ENCODE measurements around the gene NFATC2. TPM values are rescaled to one million over a fixed set of nuclear protein-coding genes. Genes with fewer than 3 reads are reported as not detected.

NFATC2 gene
- total and polyA plus RNA-seq, 8 donors: 5.3 to 12.3 (median 8.5) TPM

- no peak for TF ChIP-seq CTCF (IDR thresholded peaks at IDR 0.05)
- intact Hi-C loops (cut with DNase I): no loop called here
- H3K4me1 ChIP-seq: peaks cover 17 to 60% of the 10 kb centered on the region in 2 donors
Measured at GRCh38 chr20:51496964-51497363, 45.6 kb downstream of the NFATC2 start.

GRCh38 chr20:51495921-51496545 lies 46.5 kb downstream of the NFATC2 start:
- Histone ChIP-seq H3K4me3 (no peak overlapping the region), H3K27ac (no peak overlapping the region), H3K4me1 (peaks cover 17 to 66% of the 10 kb centered on the region in 2 donors), H3K9me3 (no peaks in the 10 kb centered on the region), H3K27me3 (peaks cover 0 to 8% of the 10 kb centered on the region in 2 donors), H3K36me3 (no peaks in the 10 kb centered on the region)
- no peak for TF ChIP-seq CTCF (IDR thresholded peaks at IDR 0.05)
- intact Hi-C loops (cut with DNase I): no loop called here
- ATAC-seq (no peak), DNase-seq (no peak)

More at GRCh38 chr20:51496964-51497363, 45.6 kb downstream of the NFATC2 start:
- DNase-seq: no peak
- Histone ChIP-seq H3K9me3 (no peaks in the 10 kb centered on the region), H3K36me3 (no peaks in the 10 kb centered on the region), H3K4me3 (no peak overlapping the region), H3K27me3 (peaks cover 0 to 7% of the 10 kb centered on the region in 2 donors), H3K27ac (no peak overlapping the region)
- no peak for ATAC-seq

- TF ChIP-seq CTCF (IDR thresholded peaks at IDR 0.05): no peak
- peaks cover 17 to 66% of the 10 kb centered on the region in 2 donors for H3K4me1 ChIP-seq
- no peak for ATAC-seq
- no peak for DNase-seq
- peaks cover 0 to 8% of the 10 kb centered on the region in 2 donors for H3K27me3 ChIP-seq
- no peaks in the 10 kb centered on the region for H3K9me3 ChIP-seq
- H3K27ac ChIP-seq: no peak overlapping the region
- H3K4me3 ChIP-seq: no peak overlapping the region
- no peaks in the 10 kb centered on the region for H3K36me3 ChIP-seq
- intact Hi-C loops (cut with DNase I): no loop called here
Measured at GRCh38 chr20:51495291-51495690, 47.2 kb downstream of the NFATC2 start.

- Histone ChIP-seq H3K27ac (no peak overlapping the region), H3K4me3 (no peak overlapping the region), H3K27me3 (peaks cover 0 to 8% of the 10 kb centered on the region in 2 donors), H3K36me3 (no peaks in the 10 kb centered on the region), H3K9me3 (no peaks in the 10 kb centered on the region), H3K4me1 (peaks cover 17 to 66% of the 10 kb centered on the region in 2 donors)
- DNase-seq (no peak), ATAC-seq (no peak)
- intact Hi-C loops (cut with DNase I): no loop called here
- no peak for TF ChIP-seq CTCF (IDR thresholded peaks at IDR 0.05)
Measured at GRCh38 chr20:51494241-51495110, 48.0 kb downstream of the NFATC2 start.

GRCh38 chr20:51493346-51493791 lies 49.1 kb downstream of the NFATC2 start:
- no peaks in the 10 kb centered on the region for H3K9me3 ChIP-seq

More at GRCh38 chr20:51493346-51493791, 49.1 kb downstream of the NFATC2 start:
- ATAC-seq (no peak), DNase-seq (no peak)
- H3K27me3 ChIP-seq: peaks cover 0 to 8% of the 10 kb centered on the region in 2 donors
- peaks cover 17 to 64% of the 10 kb centered on the region in 2 donors for H3K4me1 ChIP-seq
- H3K27ac ChIP-seq: peak overlapping the region in 1 of 2 donors; percentile 3
- intact Hi-C loops (cut with DNase I): no loop called here
- TF ChIP-seq CTCF (IDR thresholded peaks at IDR 0.05): no peak
- no peak overlapping the region for H3K4me3 ChIP-seq
- no peaks in the 10 kb centered on the region for H3K36me3 ChIP-seq

Measured in left lung (tissue), 10 donors.